Ascending aorta (tissue), 2 donors: ENCODE data around the gene FHOD3. TPM values are rescaled to one million over a fixed set of nuclear protein-coding genes. Genes with fewer than 3 reads are reported as not detected.

Source experiments
- DNase-seq, 2 donors: peaks; one replicate each; pipeline ENCODE4 v3.0.0-alpha.2; 2019; ENCODE audit warnings: low spot score in 2 of 2
- H3K27ac ChIP-seq, 2 donors: fragments of 200-600 bp; sonication (generic); one replicate each; pipeline ENCODE4 v1.5.1; 2016 to 2017; ENCODE audit warnings: mild to moderate bottlenecking in 1 of 2
- H3K27me3 ChIP-seq: fragments of 200-600 bp; sonication (generic); one replicate; pipeline ENCODE4 v1.5.1; 2017
- H3K36me3 ChIP-seq, 2 donors: fragments of 200-600 bp; sonication (generic); one replicate each; pipeline ENCODE4 v1.5.1; 2016
- H3K4me1 ChIP-seq, 2 donors: fragments of 200-600 bp; sonication (generic); one replicate each; pipeline ENCODE4 v1.5.1; 2016 to 2017; ENCODE audit warnings: mild to moderate bottlenecking in 1 of 2
- H3K4me3 ChIP-seq, 2 donors: fragments of 200-600 bp; sonication (generic); one replicate each; pipeline ENCODE4 v1.5.1; 2016 to 2017; ENCODE audit warnings: mild to moderate bottlenecking in 1 of 2
- H3K9me3 ChIP-seq, 2 donors: fragments of 200-600 bp; sonication (generic); one replicate each; pipeline ENCODE4 v1.5.1; 2016
- intact Hi-C: fragments of 100-400 bp; cut with DNase I; formaldehyde crosslinking; loops from one replicate; pipeline ENCODE4 v1.15.1; 2023
- total RNA-seq: library from RNA; depleted of rRNA; stranded (reverse); fragments of >200 nt; gene quantifications from one replicate; pipeline ENCODE4 v1.1.0, GENCODE V29; 2016
- TF ChIP-seq, protein P1 (sequence below), 3 experiments: fragments of 200-600 bp in 2 of 3; fragments of 450-650 bp in 1 of 3; sonication (generic) in 2 of 3; IDR thresholded peaks; one replicate each; pipeline ENCODE4 v1.5.1; 2016 to 2019; ENCODE audit warnings: antibody characterized with exemption in 3 of 3, mild to moderate bottlenecking in 1 of 3, moderate library complexity in 1 of 3

Gene FHOD3
- total RNA-seq, 1 donor from 2014 or later: 12.7 TPM

DNA sequence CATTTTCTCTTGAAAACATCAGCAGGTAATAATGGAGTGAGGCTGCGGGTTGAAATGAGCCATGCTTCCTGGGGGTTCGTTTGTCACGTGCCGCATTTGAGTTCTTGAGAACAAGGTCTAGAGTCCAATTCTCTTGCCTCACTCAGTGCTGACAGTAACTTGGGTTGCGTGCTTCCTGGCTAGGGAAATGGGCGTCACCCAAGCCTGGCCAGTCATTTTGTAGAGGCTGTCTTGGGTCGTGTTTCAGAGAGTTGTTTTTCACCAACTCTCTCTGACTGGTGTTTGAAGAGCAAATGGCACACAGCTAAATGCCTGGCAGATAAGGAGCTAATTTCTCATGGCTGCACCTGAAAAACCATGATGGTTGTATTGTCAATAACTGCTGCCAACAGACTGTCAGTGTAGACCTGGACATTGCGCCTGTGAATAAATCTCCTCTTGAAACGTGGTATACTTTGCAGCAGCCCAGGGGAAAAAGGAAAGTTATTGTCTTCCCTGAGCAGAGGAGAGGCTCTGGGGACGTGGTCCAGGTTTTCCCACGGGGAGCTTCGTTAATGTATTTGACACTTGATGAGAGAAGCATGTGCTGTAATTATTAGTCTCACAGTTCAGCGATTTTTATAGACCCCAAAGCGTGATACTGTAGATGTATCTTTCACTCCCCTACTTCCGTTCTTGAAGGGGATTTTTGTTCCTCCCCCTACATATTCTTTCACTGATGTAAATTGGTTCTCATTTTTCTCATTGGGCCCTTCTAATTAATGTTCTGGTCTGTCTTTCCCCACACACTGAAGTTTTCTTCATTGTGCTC lies 196.0 kb downstream of the FHOD3 start:
- no peaks in the 10 kb centered on the region for H3K36me3 ChIP-seq
- no peaks in the 10 kb centered on the region for H3K4me1 ChIP-seq
- H3K4me3 ChIP-seq: no peak overlapping the region
- H3K27me3 ChIP-seq: no peaks in the 10 kb centered on the region
- no peak for DNase-seq
- intact Hi-C loops: no loop called here
- H3K9me3 ChIP-seq: no peaks in the 10 kb centered on the region
- TF ChIP-seq, protein P1, sequence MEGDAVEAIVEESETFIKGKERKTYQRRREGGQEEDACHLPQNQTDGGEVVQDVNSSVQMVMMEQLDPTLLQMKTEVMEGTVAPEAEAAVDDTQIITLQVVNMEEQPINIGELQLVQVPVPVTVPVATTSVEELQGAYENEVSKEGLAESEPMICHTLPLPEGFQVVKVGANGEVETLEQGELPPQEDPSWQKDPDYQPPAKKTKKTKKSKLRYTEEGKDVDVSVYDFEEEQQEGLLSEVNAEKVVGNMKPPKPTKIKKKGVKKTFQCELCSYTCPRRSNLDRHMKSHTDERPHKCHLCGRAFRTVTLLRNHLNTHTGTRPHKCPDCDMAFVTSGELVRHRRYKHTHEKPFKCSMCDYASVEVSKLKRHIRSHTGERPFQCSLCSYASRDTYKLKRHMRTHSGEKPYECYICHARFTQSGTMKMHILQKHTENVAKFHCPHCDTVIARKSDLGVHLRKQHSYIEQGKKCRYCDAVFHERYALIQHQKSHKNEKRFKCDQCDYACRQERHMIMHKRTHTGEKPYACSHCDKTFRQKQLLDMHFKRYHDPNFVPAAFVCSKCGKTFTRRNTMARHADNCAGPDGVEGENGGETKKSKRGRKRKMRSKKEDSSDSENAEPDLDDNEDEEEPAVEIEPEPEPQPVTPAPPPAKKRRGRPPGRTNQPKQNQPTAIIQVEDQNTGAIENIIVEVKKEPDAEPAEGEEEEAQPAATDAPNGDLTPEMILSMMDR (IDR thresholded peaks at IDR 0.05): no peak
- H3K27ac ChIP-seq: no peak overlapping the region

DNA sequence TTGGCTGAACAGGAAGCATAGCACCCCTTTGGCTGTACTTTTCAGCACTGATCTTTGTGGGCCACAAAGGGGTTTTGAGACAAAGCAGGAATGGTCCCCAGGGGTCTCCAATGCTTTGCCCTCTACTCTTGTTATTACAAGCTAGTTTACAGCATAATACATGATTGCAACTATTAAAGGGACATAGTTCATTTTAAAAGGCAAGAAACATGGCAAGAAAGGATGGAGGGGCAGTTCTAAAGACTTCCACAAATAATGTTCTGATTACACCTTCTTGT lies 196.6 kb downstream of the FHOD3 start:
- no peaks in the 10 kb centered on the region for H3K9me3 ChIP-seq
- no peak for DNase-seq
- H3K27me3 ChIP-seq: no peaks in the 10 kb centered on the region
- no peaks in the 10 kb centered on the region for H3K4me1 ChIP-seq
- no peak overlapping the region for H3K4me3 ChIP-seq
- no peak overlapping the region for H3K27ac ChIP-seq
- H3K36me3 ChIP-seq: no peaks in the 10 kb centered on the region
- TF ChIP-seq, protein P1 (IDR thresholded peaks at IDR 0.05): no peak
- intact Hi-C loops: no loop called here

DNA sequence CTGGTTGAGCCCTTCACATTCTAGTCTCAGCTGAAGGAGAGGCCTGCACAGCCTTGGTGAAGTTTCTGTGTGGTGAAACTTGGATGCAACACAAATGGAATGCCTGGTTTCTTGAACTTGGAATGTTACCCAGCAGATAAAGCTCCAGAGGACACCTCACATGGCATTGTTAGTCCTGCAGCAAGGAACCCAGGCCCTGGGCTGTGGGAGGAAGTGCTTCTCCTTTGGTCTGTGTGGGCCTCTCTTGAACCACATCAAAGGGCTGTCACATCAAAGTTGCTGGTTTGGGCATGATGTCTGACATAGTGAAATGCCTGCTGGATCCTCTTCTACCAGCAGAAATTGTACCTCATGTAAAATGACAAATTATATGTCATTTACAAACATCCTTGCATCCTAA lies 198.5 kb downstream of the FHOD3 start:
- no peak for DNase-seq
- H3K4me3 ChIP-seq: no peak overlapping the region
- H3K27me3 ChIP-seq: no peaks in the 10 kb centered on the region
- TF ChIP-seq, protein P1 (IDR thresholded peaks at IDR 0.05): no peak
- intact Hi-C loops: no loop called here
- H3K27ac ChIP-seq: no peak overlapping the region
- no peaks in the 10 kb centered on the region for H3K4me1 ChIP-seq
- no peaks in the 10 kb centered on the region for H3K9me3 ChIP-seq
- no peaks in the 10 kb centered on the region for H3K36me3 ChIP-seq

DNA sequence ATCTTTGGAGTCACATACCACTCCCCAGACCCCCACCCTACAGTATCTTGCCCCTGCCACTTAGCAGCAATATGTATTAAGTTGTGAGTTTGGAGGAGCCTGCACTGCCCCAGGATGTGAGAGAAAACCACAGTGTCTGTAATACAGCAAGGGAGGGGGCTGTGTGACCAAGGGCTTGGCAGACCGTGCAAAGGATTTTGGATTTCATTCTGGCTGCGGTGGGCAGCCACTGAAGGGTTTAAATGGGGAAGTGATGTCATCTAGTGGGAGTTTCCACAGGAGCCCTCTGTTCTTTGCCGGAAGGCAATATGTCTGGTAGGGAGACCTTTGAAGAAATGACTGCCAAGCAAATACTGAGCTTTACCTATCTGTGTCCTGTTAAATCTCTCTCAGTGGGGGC lies 202.4 kb downstream of the FHOD3 start:
- intact Hi-C loops: no loop called here
- no peak overlapping the region for H3K4me3 ChIP-seq
- no peak overlapping the region for H3K27ac ChIP-seq
- H3K9me3 ChIP-seq: no peaks in the 10 kb centered on the region
- no peaks in the 10 kb centered on the region for H3K4me1 ChIP-seq
- H3K36me3 ChIP-seq: peaks cover 0 to 4% of the 10 kb centered on the region in 2 donors
- DNase-seq: no peak
- TF ChIP-seq, protein P1 (IDR thresholded peaks at IDR 0.05): no peak
- H3K27me3 ChIP-seq: no peaks in the 10 kb centered on the region

DNA sequence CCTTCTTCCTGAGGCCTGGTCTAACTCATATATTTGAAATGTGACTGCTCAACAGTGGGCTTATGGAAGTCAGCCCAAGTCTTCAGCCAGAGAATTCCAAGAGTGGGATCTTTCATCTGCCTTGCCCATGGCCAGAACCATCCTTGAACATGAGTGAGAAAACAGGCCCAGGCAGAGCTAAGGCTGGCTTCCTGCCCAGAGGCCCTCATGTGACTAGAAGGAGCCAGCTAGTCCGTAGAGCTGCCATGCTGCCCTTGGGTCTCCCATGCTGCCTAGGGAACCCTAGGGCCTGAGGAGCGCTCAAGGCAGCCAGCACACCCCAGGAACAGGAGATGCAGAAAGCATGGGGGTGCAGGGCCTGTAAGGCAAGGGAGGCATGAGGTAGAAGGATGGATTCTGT lies 203.6 kb downstream of the FHOD3 start:
- no peaks in the 10 kb centered on the region for H3K4me1 ChIP-seq
- no peak overlapping the region for H3K4me3 ChIP-seq
- intact Hi-C loops: no loop called here
- peaks cover 0 to 4% of the 10 kb centered on the region in 2 donors for H3K36me3 ChIP-seq
- DNase-seq: no peak
- no peak overlapping the region for H3K27ac ChIP-seq
- TF ChIP-seq, protein P1 (IDR thresholded peaks at IDR 0.05): no peak
- no peaks in the 10 kb centered on the region for H3K27me3 ChIP-seq
- no peaks in the 10 kb centered on the region for H3K9me3 ChIP-seq

DNA sequence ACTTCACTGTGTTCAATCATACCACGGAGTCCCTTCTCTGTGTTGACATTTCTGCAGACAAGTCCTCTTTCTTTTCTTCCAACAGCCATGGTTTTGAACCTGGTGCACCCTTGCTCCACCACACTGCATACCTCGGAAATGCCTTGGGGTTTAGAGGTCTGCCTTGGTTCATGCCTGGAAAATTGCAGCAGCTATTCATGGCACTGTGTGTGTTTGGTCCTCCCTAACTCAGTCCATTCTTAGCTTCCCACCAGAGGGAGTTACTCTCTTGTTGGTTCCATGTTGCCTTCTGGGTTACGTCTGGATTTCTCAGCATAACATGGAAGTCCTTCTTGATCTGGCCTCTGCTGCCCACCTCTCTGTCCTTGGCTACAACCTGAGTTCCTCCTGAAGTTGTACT lies 206.0 kb downstream of the FHOD3 start:
- Histone ChIP-seq H3K4me1 (no peaks in the 10 kb centered on the region), H3K27ac (no peak overlapping the region), H3K9me3 (no peaks in the 10 kb centered on the region), H3K36me3 (peaks cover 0 to 4% of the 10 kb centered on the region in 2 donors), H3K4me3 (no peak overlapping the region), H3K27me3 (no peaks in the 10 kb centered on the region)
- intact Hi-C loops: no loop called here
- no peak for DNase-seq
- TF ChIP-seq, protein P1 (IDR thresholded peaks at IDR 0.05): no peak
